Measurements from ENCODE around the gene SORBS2. TPM values are rescaled to one million over a fixed set of nuclear protein-coding genes. Genes with fewer than 3 reads are reported as not detected.
"Not testable (repeated sequence)": the region's sequence is repeated elsewhere in the genome, so short reads cannot be mapped to it uniquely, and the experiment has no call there.

SORBS2 gene
- total and polyA plus RNA-seq, 2 donors (not counting 3 experiments of a cell fraction or from before 2014, with no cell fraction given) = 69.8 to 82.5 TPM

- Histone ChIP-seq H3K9me1 (replicated peaks; ENCODE audit: control insufficient read depth, extremely low read depth, insufficient read depth, low read length) (no peaks in the 10 kb centered on the region), H3K27ac (ENCODE audit: insufficient read depth, low read depth, low read length) (no peak overlapping the region), H2AFZ (ENCODE audit: low read depth, low read length) (no peak overlapping the region), H3K36me3 (ENCODE audit: control insufficient read depth in 2 of 2, extremely low read depth in 1 of 2, insufficient read depth in 2 of 2, low read length in 2 of 2) (no peaks in the 10 kb centered on the region), H3K4me3 (replicated peaks in 1 of 3; ENCODE audit: insufficient read depth in 1 of 3, low read depth in 1 of 3, low read length in 3 of 3) (no peak overlapping the region), H4K20me1 (replicated peaks; ENCODE audit: control insufficient read depth, extremely low read depth, insufficient read depth, low read length) (no peaks in the 10 kb centered on the region), H3K4me1 (ENCODE audit: control insufficient read depth, extremely low read depth, insufficient read depth, low read length) (peaks cover 42% of the 10 kb centered on the region), H3K9ac (replicated peaks; ENCODE audit: extremely low read depth, insufficient read depth, low read length) (no peak overlapping the region), H3K79me2 (ENCODE audit: control insufficient read depth, insufficient read depth, low read length) (no peaks in the 10 kb centered on the region), H3K27me3 (ENCODE audit: control insufficient read depth in 2 of 2, insufficient read depth in 2 of 2, low read length in 2 of 2) (no peaks in the 10 kb centered on the region), H3K9me3 (replicated peaks; ENCODE audit: control insufficient read depth, insufficient read depth, low read length) (no peaks in the 10 kb centered on the region), H3K4me2 (ENCODE audit: insufficient read depth, low read length) (no peak overlapping the region)
- TF ChIP-seq POLR2A (IDR thresholded peaks at IDR 0.05; ENCODE audit: low read depth, low read length) (no peak), POLR2AphosphoS5 (IDR thresholded peaks at IDR 0.05; ENCODE audit: insufficient read depth, low read depth, low read length) (no peak), JUN (IDR thresholded peaks at IDR 0.05; ENCODE audit: borderline replicate concordance, insufficient read depth, insufficient read length, low read depth) (no peak), GATA2 (IDR thresholded peaks at IDR 0.05; ENCODE audit: insufficient read depth, insufficient read length, low read depth, low read length) (no peak), EZH2 (IDR thresholded peaks at IDR 0.05; ENCODE audit: borderline replicate concordance, low read depth, low read length, severe bottlenecking) (no peak), CTCF (IDR thresholded peaks at IDR 0.05; ENCODE audit: extremely low read depth in 1 of 2, insufficient read depth in 1 of 2, low read depth in 1 of 2, low read length in 2 of 2) (no peak), FOS (IDR thresholded peaks at IDR 0.05; ENCODE audit: borderline replicate concordance, insufficient read depth, low read length) (no peak), MAX (IDR thresholded peaks at IDR 0.05; ENCODE audit: insufficient read depth, insufficient read length) (no peak), MYC (IDR thresholded peaks at IDR 0.05; ENCODE audit: low read depth, low read length) (no peak)
- dilution Hi-C loops (cut with MboI; ENCODE audit: extremely low pct_ligation_motif_present, low sequenced_read_pairs) = no loop called here
- intact Hi-C loops (cut with micrococcal nuclease) = no loop called here
- no peak for DNase-seq (ENCODE audit: low read depth, low spot score)
- POLR2A ChIA-PET = no interaction called here
- CTCF ChIA-PET = interaction anchor here (1.3 kb wide), 1 partner anchor 306 kb away, joined by 3 read pairs; no protein-coding TSS in a partner anchor
- FAIRE-seq = no peak
- no TSS peak for BruUV-seq (replicated peaks)
Observed at GRCh38 chr4:185716141-185716551, 95.8 kb downstream of the SORBS2 start.

- FAIRE-seq; CTCF ChIA-PET; H3K79me2 ChIP-seq (ENCODE audit: control insufficient read depth, insufficient read depth, low read length); H2AFZ ChIP-seq (ENCODE audit: low read depth, low read length); intact Hi-C loops (cut with micrococcal nuclease); H3K9ac ChIP-seq (replicated peaks; ENCODE audit: extremely low read depth, insufficient read depth, low read length); POLR2A ChIA-PET; H3K27ac ChIP-seq (ENCODE audit: insufficient read depth, low read depth, low read length); H3K4me3 ChIP-seq (replicated peaks in 1 of 3; ENCODE audit: insufficient read depth in 1 of 3, low read depth in 1 of 3, low read length in 3 of 3); H3K9me1 ChIP-seq (replicated peaks; ENCODE audit: control insufficient read depth, extremely low read depth, insufficient read depth, low read length); dilution Hi-C loops (cut with MboI; ENCODE audit: extremely low pct_ligation_motif_present, low sequenced_read_pairs); H3K9me3 ChIP-seq (replicated peaks; ENCODE audit: control insufficient read depth, insufficient read depth, low read length); BruUV-seq (replicated peaks); H3K36me3 ChIP-seq (ENCODE audit: control insufficient read depth in 2 of 2, extremely low read depth in 1 of 2, insufficient read depth in 2 of 2, low read length in 2 of 2); DNase-seq (ENCODE audit: low read depth, low spot score); H4K20me1 ChIP-seq (replicated peaks; ENCODE audit: control insufficient read depth, extremely low read depth, insufficient read depth, low read length); H3K27me3 ChIP-seq (ENCODE audit: control insufficient read depth in 2 of 2, insufficient read depth in 2 of 2, low read length in 2 of 2); H3K4me2 ChIP-seq (ENCODE audit: insufficient read depth, low read length): not testable (repeated sequence)
- peaks cover 56% of the 10 kb centered on the region for H3K4me1 ChIP-seq (ENCODE audit: control insufficient read depth, extremely low read depth, insufficient read depth, low read length)
Observed at GRCh38 chr4:185714524-185714923, 97.5 kb downstream of the SORBS2 start.

Measured in endothelial cell of umbilical vein (primary cell).